WI38 (cell line): ENCODE data around the gene DHX16.

Experiments used
- H3K4me3 ChIP-seq: 2 replicates; pipeline ENCODE4 v1.5.1; 2011; ENCODE audit warnings: low read depth, mild to moderate bottlenecking, control low read depth, low read length
- CTCF ChIP-seq: IDR thresholded peaks from 2 replicates; pipeline ENCODE4 v1.5.1; 2012; ENCODE audit warnings: low read depth, mild to moderate bottlenecking, control low read depth, low read length

The DHX16 gene

GRCh38 chr6:30616811-30617564 lies 55.8 kb downstream of the DHX16 start, which contains the start of gene PPP1R10:
Gene PPP1R10, minus strand, starts transcription at chr6:30617243. Its CDS starts 7,299 bp downstream, at chr6:30609944.
- no peak for TF ChIP-seq CTCF
- peak within 1 kb of the TSS; percentile 97 for H3K4me3 ChIP-seq

GRCh38 chr6:30615958-30616810 lies 56.6 kb downstream of the DHX16 start:
- H3K4me3 ChIP-seq: peak overlapping the region; percentile 97
- TF ChIP-seq CTCF: no peak

- TF ChIP-seq CTCF: no peak
- H3K4me3 ChIP-seq: peak overlapping the region; percentile 97
Measured at GRCh38 chr6:30615219-30615957, 57.4 kb downstream of the DHX16 start.

- peak overlapping the region; percentile 97 for H3K4me3 ChIP-seq
- TF ChIP-seq CTCF: no peak
Measured at GRCh38 chr6:30614843-30615218, 58.0 kb downstream of the DHX16 start.

- H3K4me3 ChIP-seq: peak overlapping the region; percentile 97
- TF ChIP-seq CTCF: no peak
Measured at GRCh38 chr6:30614044-30614842, 58.6 kb downstream of the DHX16 start.

GRCh38 chr6:30613251-30614043 lies 59.4 kb downstream of the DHX16 start:
- no peak overlapping the region for H3K4me3 ChIP-seq
- no peak for TF ChIP-seq CTCF
